Hematopoietic multipotent progenitor cell treated with erythropoietin and hydrocortisone succinate and interleukin-3 and kit ligand, for 17 days (in vitro differentiated cells): ENCODE measurements around the gene ZNF484.
A peak's percentile ranks its signal among the peaks of the same experiment; 100 is the strongest.
"Not testable (repeated sequence)": the region's sequence is repeated elsewhere in the genome, so short reads cannot be mapped to it uniquely, and the experiment has no call there.

Experiments
- DNase-seq: peaks from one replicate; pipeline ENCODE4 v3.0.0-alpha.2; 2015; ENCODE audit warnings: low spot score

Gene ZNF484

GRCh38 chr9:92877531-92878430 lies at the start of gene ZNF484:
Gene ZNF484, minus strand, starts transcription at chr9:92878038. Its CDS starts 3,009 bp downstream, at chr9:92875029.
- peak; percentile 99 for DNase-seq

GRCh38 chr9:92920437-92920836 lies 42.6 kb upstream of the ZNF484 start:
- DNase-seq = no peak

DNA sequence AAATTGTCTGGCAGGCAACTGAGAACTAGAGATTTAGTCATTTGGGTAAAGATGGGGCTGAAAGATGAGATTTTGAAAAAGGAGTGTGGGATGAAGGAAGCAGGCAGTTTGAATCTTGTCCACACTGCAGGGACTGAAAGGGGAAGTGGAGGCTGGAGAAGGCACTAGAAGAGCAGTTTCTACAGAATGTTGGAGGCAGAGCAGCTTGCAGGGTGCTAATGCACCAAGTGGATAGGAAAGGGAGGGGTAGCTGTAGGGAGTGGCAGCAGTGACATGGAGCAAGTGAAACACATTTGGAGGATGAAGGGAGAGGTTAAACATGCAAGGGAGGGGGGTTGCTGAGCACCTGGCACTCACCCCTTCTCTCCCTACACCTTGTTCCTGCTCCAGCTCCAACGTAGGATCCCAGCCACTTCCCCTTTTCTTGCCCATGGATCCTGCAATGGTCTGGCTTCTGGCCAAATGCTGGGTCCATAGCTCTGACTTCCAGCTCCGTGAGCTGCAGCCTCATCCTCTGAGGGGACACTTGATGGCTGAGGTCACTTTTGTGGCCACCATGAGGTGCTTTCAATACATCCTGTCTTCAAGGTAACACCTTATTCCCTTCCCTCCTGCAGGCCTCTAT lies 39.5 kb upstream of the ZNF484 start:
- DNase-seq = no peak

GRCh38 chr9:92911511-92912475 lies 34.0 kb upstream of the ZNF484 start:
- DNase-seq = no peak

DNA sequence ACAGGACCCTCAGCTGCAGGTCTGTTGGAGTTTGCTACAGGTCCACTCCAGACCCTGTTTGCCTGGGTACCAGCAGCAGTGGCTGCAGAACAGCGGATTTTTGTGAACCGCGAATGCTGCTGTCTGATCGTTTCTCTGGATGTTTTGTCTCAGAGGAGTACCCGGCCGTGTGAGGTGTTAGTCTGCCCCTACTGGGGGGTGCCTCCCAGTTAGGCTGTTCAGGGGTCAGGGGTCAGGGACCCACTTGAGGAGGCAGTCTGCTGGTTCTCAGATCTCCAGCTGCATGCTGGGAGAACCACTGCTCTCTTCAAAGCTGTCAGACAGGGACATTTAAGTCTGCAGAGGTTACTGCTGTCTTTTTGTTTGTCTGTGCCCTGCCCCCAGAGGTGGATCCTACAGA lies 27.3 kb upstream of the ZNF484 start:
- not testable (repeated sequence) for DNase-seq

- no peak for DNase-seq
Observed at GRCh38 chr9:92897323-92897722, 19.5 kb upstream of the ZNF484 start.

GRCh38 chr9:92895812-92896436 lies 18.1 kb upstream of the ZNF484 start:
- no peak for DNase-seq

DNA sequence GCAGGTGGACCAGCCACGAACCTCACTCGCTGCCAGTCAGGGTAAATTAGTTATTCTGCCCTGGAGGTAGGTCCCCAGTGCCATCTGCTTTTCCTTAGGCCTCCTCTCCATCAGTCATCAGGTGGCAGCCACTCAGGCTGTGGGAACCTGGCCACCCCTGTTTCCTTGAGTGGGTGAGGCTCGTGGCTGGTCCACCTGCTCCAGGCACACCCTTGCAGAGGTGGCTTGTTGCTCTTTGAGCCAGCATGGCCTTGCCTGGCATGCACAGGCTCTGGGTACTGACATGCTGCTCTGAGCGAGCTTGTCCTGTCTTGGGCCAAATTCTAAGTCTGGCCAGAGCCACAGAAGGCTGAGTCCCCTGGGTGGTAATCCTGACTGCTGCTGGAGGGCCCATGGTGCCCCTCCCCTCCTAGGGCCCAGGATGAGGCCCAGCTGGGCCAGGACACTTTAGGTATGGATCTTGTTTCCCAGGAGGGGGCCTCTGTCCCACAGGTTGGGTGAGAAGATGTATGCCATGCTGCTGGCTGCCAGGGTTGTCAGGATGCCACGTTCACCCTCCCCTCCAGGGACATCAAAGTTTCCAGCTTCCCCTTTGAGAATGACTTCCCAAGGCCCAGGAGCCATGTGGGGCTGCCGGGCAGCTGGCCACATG lies 17.0 kb upstream of the ZNF484 start:
- DNase-seq = no peak

GRCh38 chr9:92893916-92894610 lies 16.2 kb upstream of the ZNF484 start:
- DNase-seq = not testable (repeated sequence)

DNA sequence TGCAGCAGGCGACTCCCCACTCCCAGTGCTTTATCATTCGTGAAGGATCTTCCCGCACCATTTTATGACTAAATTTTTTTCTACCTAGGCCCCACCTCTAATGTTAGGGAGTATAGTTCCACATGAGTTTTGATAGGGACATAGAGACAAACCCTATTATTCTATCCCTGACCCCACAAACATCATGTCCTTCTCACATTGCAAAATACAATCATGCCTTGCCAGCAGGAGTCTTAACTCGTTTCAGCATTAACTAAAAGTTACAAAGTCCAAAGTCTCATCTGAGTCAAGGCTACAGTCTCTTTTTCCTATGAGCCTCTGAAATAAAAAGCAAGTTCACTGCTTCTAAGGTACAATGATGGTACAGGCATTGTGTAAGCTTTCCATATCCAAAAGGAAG lies 14.4 kb upstream of the ZNF484 start:
- DNase-seq = not testable (repeated sequence)

- no peak for DNase-seq
Observed at GRCh38 chr9:92890761-92891160, 12.9 kb upstream of the ZNF484 start.

DNA sequence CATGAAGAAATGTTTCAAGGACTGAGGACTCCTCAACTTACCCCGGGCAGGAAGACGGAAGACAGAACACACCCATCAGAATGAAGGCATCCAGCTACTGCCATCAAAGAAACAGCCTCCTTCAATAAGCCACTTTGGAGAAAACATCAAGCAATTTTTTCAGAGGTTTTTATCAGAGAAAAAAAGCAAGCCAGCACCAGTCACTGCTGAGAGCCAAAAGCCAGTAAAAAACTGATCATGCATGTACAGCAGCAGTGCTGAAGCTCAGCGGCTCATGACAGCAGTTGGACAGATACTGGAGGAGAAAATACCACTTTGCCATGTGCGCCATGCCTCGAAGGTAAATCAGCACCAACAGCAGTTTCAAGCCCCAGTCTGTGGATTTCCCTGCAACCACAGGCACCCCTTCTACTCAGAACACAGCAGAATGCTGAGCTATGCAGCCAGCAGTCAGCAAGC lies 10.1 kb upstream of the ZNF484 start:
- no peak for DNase-seq

- not testable (repeated sequence) for DNase-seq
Observed at GRCh38 chr9:92886846-92887610, 9.2 kb upstream of the ZNF484 start.

- DNase-seq = not testable (repeated sequence)
Observed at GRCh38 chr9:92883666-92884405, 6.0 kb upstream of the ZNF484 start.

GRCh38 chr9:92882276-92882675 lies 4.4 kb upstream of the ZNF484 start:
- no peak for DNase-seq

GRCh38 chr9:92875373-92875772 lies 2.5 kb downstream of the ZNF484 start:
- DNase-seq = no peak

- no peak for DNase-seq
Observed at GRCh38 chr9:92870289-92870688, 7.5 kb downstream of the ZNF484 start.

- DNase-seq = not testable (repeated sequence)
Observed at GRCh38 chr9:92866600-92866999, 11.2 kb downstream of the ZNF484 start.

DNA sequence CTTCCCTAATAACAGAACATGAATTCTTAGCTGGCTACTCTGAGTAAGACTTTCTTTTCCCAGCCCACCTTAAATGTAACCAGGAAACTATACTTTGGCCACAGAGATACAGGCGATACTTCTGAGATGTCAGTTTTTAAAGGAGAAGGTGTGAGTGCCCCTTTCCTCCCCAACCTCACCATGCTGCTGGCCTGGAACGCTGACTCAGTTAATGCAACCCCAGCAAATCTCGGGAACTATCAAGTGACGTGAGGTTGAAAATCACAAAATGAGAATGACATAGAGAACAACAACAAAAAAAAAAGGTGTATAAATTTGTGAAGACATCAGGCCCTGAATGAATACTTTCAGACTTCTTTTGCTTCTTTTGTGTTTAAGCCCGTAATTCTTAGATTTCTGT lies 13.7 kb downstream of the ZNF484 start:
- no peak for DNase-seq
